H1 (cell line): ENCODE data around the gene SPTBN1. TPM values are rescaled to one million over a fixed set of nuclear protein-coding genes. Genes with fewer than 3 reads are reported as not detected.

Experiments used
- CTCF ChIA-PET: fragments of 300-600 bp; sonication (Branson Sonifier 250); formaldehyde crosslinking; loops from one replicate; lab custom pipeline; 2021; ENCODE audit not compliant: partially characterized antibody; lab: Charles Lee
- POLR2A ChIA-PET: fragments of 300-600 bp; sonication (Branson Sonifier 250); formaldehyde crosslinking; loops from one replicate; lab custom pipeline; 2021; ENCODE audit warnings: inconsistent platforms; ENCODE audit not compliant: partially characterized antibody; lab: Charles Lee
- DNase-seq, 2 experiments: peaks; one replicate each; pipeline versions ENCODE4 v3.0.0 to v3.0.0-alpha.2; 2010 to 2022; ENCODE audit warnings: low spot score in 2 of 2, low read depth in 1 of 2, mixed read lengths in 1 of 2
- FAIRE-seq: peaks from 2 replicates; lab custom pipeline; 2011; peaks lifted over from hg19 to GRCh38; lab: Jason Lieb, UNC
- H2AFZ ChIP-seq: 2 replicates; pipeline ENCODE4 v1.8.1; 2012; ENCODE audit warnings: low read length, inconsistent platforms
- H2AK5ac ChIP-seq: 2 replicates; pipeline ENCODE4 v1.6.1; 2013; ENCODE audit warnings: low read depth, low read length
- H2BK120ac ChIP-seq: replicated peaks from 2 replicates; pipeline ENCODE3; 2013; ENCODE audit warnings: low read depth, low read length, inconsistent platforms
- H2BK12ac ChIP-seq: 2 replicates; pipeline ENCODE4 v1.6.1; 2013; ENCODE audit warnings: low read depth, low read length
- H2BK15ac ChIP-seq: 2 replicates; pipeline ENCODE4 v1.6.1; 2013; ENCODE audit warnings: low read length
- H2BK20ac ChIP-seq: 2 replicates; pipeline ENCODE4 v1.6.1; 2013; ENCODE audit warnings: low read length
- H2BK5ac ChIP-seq: 2 replicates; pipeline ENCODE4 v1.6.1; 2013; ENCODE audit warnings: low read depth, low read length
- H3K14ac ChIP-seq: 2 replicates; pipeline ENCODE4 v1.6.1; 2013; ENCODE audit warnings: inconsistent platforms; ENCODE audit not compliant: insufficient read length
- H3K18ac ChIP-seq: 2 replicates; pipeline ENCODE4 v1.6.1; 2013; ENCODE audit warnings: low read length; ENCODE audit errors: extremely low read depth
- H3K23ac ChIP-seq: 2 replicates; pipeline ENCODE4 v1.6.1; 2013; ENCODE audit warnings: inconsistent platforms; ENCODE audit not compliant: insufficient read length
- H3K23me2 ChIP-seq: 2 replicates; pipeline ENCODE4 v1.6.1; 2013; ENCODE audit warnings: low read depth, low read length
- H3K27ac ChIP-seq: 2 replicates; pipeline ENCODE4 v1.6.1; 2011; ENCODE audit warnings: low read depth, low read length, inconsistent platforms
- H3K27me3 ChIP-seq, 4 experiments: replicated peaks in 1 of 4; 1 replicate in 1 of 4; 2 replicates in 3 of 4; pipeline versions ENCODE4 v1.6.1 to v1.8.1; 2011 to 2013; ENCODE audit warnings: low read length in 3 of 4, mild to moderate bottlenecking in 3 of 4, inconsistent platforms in 2 of 4, mixed read lengths in 2 of 4, moderate library complexity in 1 of 4; ENCODE audit not compliant: control insufficient read depth in 3 of 4, insufficient read depth in 3 of 4; ENCODE audit errors: extremely low read depth in 1 of 4
- H3K36me3 ChIP-seq, 4 experiments: 2 replicates each; pipeline versions ENCODE4 v1.6.1 to v1.8.1; 2011 to 2013; ENCODE audit warnings: mild to moderate bottlenecking in 4 of 4, low read length in 3 of 4, moderate library complexity in 2 of 4, control low read depth in 1 of 4, inconsistent platforms in 1 of 4; ENCODE audit not compliant: insufficient read depth in 4 of 4, control insufficient read depth in 2 of 4
- H3K4ac ChIP-seq: replicated peaks from 2 replicates; pipeline ENCODE3; 2013; ENCODE audit warnings: low read length, low read depth, mixed read lengths, inconsistent platforms; ENCODE audit not compliant: insufficient read length
- H3K4me1 ChIP-seq, 4 experiments: replicated peaks in 1 of 4; 1 replicate in 1 of 4; 2 replicates in 3 of 4; pipeline versions ENCODE4 v1.6.1 to v1.8.1; 2011 to 2013; ENCODE audit warnings: low read length in 3 of 4, inconsistent platforms in 2 of 4, mixed read lengths in 1 of 4; ENCODE audit not compliant: insufficient read depth in 4 of 4, control insufficient read depth in 3 of 4
- H3K4me2 ChIP-seq, 2 experiments: 2 replicates each; pipeline versions ENCODE4 v1.6.1 to v1.8.1; 2011 to 2013; ENCODE audit warnings: low read depth in 2 of 2, low read length in 2 of 2, control low read depth in 1 of 2, inconsistent platforms in 1 of 2, mild to moderate bottlenecking in 1 of 2; ENCODE audit not compliant: insufficient read depth in 1 of 2
- H3K4me3 ChIP-seq, 4 experiments: fragments of 200-600, 300-600 bp in 1 of 4; sonication (generic), shearing (Covaris generic), sonication (Bioruptor Twin) in 1 of 4; 2 replicates each; pipeline versions ENCODE4 v1.5.1 to v1.8.1; 2011 to 2016; ENCODE audit warnings: low read length in 4 of 4, low read depth in 3 of 4, control low read depth in 2 of 4, inconsistent platforms in 2 of 4, mild to moderate bottlenecking in 2 of 4, mixed read lengths in 1 of 4, moderate library complexity in 1 of 4; ENCODE audit not compliant: insufficient read depth in 2 of 4; ENCODE audit errors: extremely low read depth in 1 of 4
- H3K56ac ChIP-seq: replicated peaks from 2 replicates; pipeline ENCODE3; 2013; ENCODE audit warnings: low read depth, mild to moderate bottlenecking, mixed read lengths, low read length, inconsistent platforms; ENCODE audit not compliant: insufficient read length
- H3K79me1 ChIP-seq: 2 replicates; pipeline ENCODE4 v1.6.1; 2013; ENCODE audit warnings: low read depth, low read length, control low read depth
- H3K79me2 ChIP-seq, 2 experiments: 2 replicates each; pipeline versions ENCODE4 v1.6.1 to v1.8.1; 2012 to 2013; ENCODE audit warnings: low read length in 2 of 2, mild to moderate bottlenecking in 2 of 2, inconsistent platforms in 1 of 2; ENCODE audit not compliant: insufficient read depth in 2 of 2, control insufficient read depth in 1 of 2
- H3K9ac ChIP-seq, 4 experiments: replicated peaks in 1 of 4; 1 replicate in 1 of 4; 2 replicates in 3 of 4; pipeline versions ENCODE4 v1.6.1 to v1.8.1; 2011 to 2013; ENCODE audit warnings: low read depth in 3 of 4, low read length in 3 of 4, control low read depth in 2 of 4, mild to moderate bottlenecking in 2 of 4, moderate library complexity in 2 of 4, inconsistent platforms in 1 of 4; ENCODE audit errors: extremely low read depth in 1 of 4
- H3K9me3 ChIP-seq, 2 experiments: 2 replicates each; pipeline versions ENCODE4 v1.6.1 to v1.8.1; 2012 to 2013; ENCODE audit warnings: mild to moderate bottlenecking in 2 of 2, moderate library complexity in 2 of 2, control low read depth in 1 of 2, inconsistent platforms in 1 of 2, low read depth in 1 of 2, low read length in 1 of 2, mixed read lengths in 1 of 2; ENCODE audit not compliant: insufficient read depth in 2 of 2
- H4K20me1 ChIP-seq, 2 experiments: replicated peaks in 1 of 2; 2 replicates each; pipeline versions ENCODE3 to v1.8.1; 2011 to 2013; ENCODE audit warnings: inconsistent platforms in 2 of 2, low read length in 2 of 2, mild to moderate bottlenecking in 1 of 2; ENCODE audit not compliant: insufficient read depth in 2 of 2, control insufficient read depth in 1 of 2
- H4K5ac ChIP-seq: 2 replicates; pipeline ENCODE4 v1.6.1; 2013; ENCODE audit warnings: low read length, low read depth, mixed read lengths, inconsistent platforms; ENCODE audit not compliant: insufficient read length
- H4K8ac ChIP-seq: 2 replicates; pipeline ENCODE4 v1.8.0; 2013; ENCODE audit warnings: mild to moderate bottlenecking, moderate library complexity, low read length, inconsistent platforms; ENCODE audit not compliant: insufficient read depth; ENCODE audit errors: extremely low read depth
- H4K91ac ChIP-seq: replicated peaks from 2 replicates; pipeline ENCODE3; 2013; ENCODE audit warnings: low read length, mixed read lengths, inconsistent platforms; ENCODE audit not compliant: insufficient read length
- BCL11A ChIP-seq, 2 experiments: IDR thresholded peaks; one replicate each; pipeline ENCODE4 v1.6.1; 2011; ENCODE audit warnings: low read depth in 2 of 2, low read length in 2 of 2, mild to moderate bottlenecking in 2 of 2
- CEBPB ChIP-seq: IDR thresholded peaks from 2 replicates; pipeline ENCODE4 v1.6.1; 2012; ENCODE audit warnings: low read depth, low read length
- CREB1 ChIP-seq: IDR thresholded peaks from 2 replicates; pipeline ENCODE4 v1.6.1; 2012; ENCODE audit warnings: inconsistent platforms
- MAFK ChIP-seq: IDR thresholded peaks from 2 replicates; pipeline ENCODE4 v1.6.1; 2012; ENCODE audit warnings: low read depth, mild to moderate bottlenecking, improper control_type of control experiment, low read length
- POLR2A ChIP-seq, 2 experiments: IDR thresholded peaks; 1 replicate in 1 of 2; 2 replicates in 1 of 2; pipeline ENCODE4 v1.6.1; 2011; ENCODE audit warnings: low read depth in 2 of 2, low read length in 2 of 2, mild to moderate bottlenecking in 2 of 2; ENCODE audit errors: control extremely low read depth in 1 of 2
- POLR2AphosphoS5 ChIP-seq: IDR thresholded peaks from 2 replicates; pipeline ENCODE4 v1.6.1; 2011; ENCODE audit warnings: low read depth, low read length
- RAD21 ChIP-seq, 2 experiments: IDR thresholded peaks in 1 of 2; conservative IDR thresholded peaks in 1 of 2; 2 replicates each; pipeline ENCODE4 v1.6.1; 2011; ENCODE audit warnings: low read depth in 2 of 2, low read length in 2 of 2, improper control_type of control experiment in 1 of 2, inconsistent platforms in 1 of 2, mild to moderate bottlenecking in 1 of 2, moderate library complexity in 1 of 2
- RXRA ChIP-seq: IDR thresholded peaks from 2 replicates; pipeline ENCODE4 v1.6.1; 2011; ENCODE audit warnings: low read depth, mild to moderate bottlenecking, low read length, moderate library complexity; ENCODE audit not compliant: insufficient read depth
- SIN3A ChIP-seq, 2 experiments: IDR thresholded peaks in 1 of 2; conservative IDR thresholded peaks in 1 of 2; 2 replicates each; pipeline ENCODE4 v1.6.1; 2011 to 2012; ENCODE audit warnings: low read length in 2 of 2, improper control_type of control experiment in 1 of 2, low read depth in 1 of 2, mild to moderate bottlenecking in 1 of 2
- TAF1 ChIP-seq: IDR thresholded peaks from 2 replicates; pipeline ENCODE4 v1.6.1; 2011; ENCODE audit warnings: mild to moderate bottlenecking, low read depth, low read length
- TAF7 ChIP-seq: optimal IDR thresholded peaks from 2 replicates; pipeline ENCODE3; 2011; ENCODE audit warnings: low read depth, mild to moderate bottlenecking, inconsistent platforms, low read length, moderate library complexity, borderline replicate concordance
- TEAD4 ChIP-seq: IDR thresholded peaks from 2 replicates; pipeline ENCODE4 v1.6.1; 2012; ENCODE audit warnings: low read depth, low read length, inconsistent platforms, mixed read lengths
- WGBS, 2 experiments: shearing (Covaris generic) in 1 of 2; methylation state at CpG; one replicate each; pipeline versions ENCODE4 v1.1.6 to v1.1.7; 2013 to 2015; ENCODE audit warnings: low lambda C conversion rate in 2 of 2, mixed read lengths in 2 of 2, inconsistent platforms in 1 of 2, low coverage in 1 of 2, missing lambda C conversion rate in 1 of 2; ENCODE audit not compliant: insufficient replicate concordance in 2 of 2, insufficient coverage in 1 of 2, insufficient read length in 1 of 2; ENCODE audit errors: extremely low coverage in 1 of 2, missing lambda C conversion rate in 1 of 2; 5-methylcytosine and 5-hydroxymethylcytosine counted together
- polyA plus RNA-seq, 7 experiments: library from polyadenylated mRNA; depleted of rRNA in 3 of 7; stranded (reverse) in 5 of 7; unstranded in 2 of 7; fragments of >200 nt in 5 of 7; fragments of 200-250 nt in 2 of 7; gene quantifications; 1 replicate in 5 of 7; 2 replicates in 1 of 7; 4 replicates in 1 of 7; pipeline versions ENCODE4 v1.2.1 to v1.2.3, GENCODE V29; 2011 to 2013; ENCODE audit warnings: missing spikeins in 2 of 7, mixed read lengths in 2 of 7
- total RNA-seq: library from RNA; stranded (reverse); fragmentation: NEBNext Ultra II Directional; extraction: Animal tissue kit (Norgen Biotek cat#: 25700); gene quantifications from 2 replicates; pipeline ENCODE4 v1.2.1, GENCODE V29; 2021

SPTBN1 gene
- total and polyA plus RNA-seq, 2 of the 8 experiments (the other 6 are each of a cell fraction or from before 2014, with no cell fraction given) = 31.8 to 180 TPM

GRCh38 chr2:54658564-54659071 is 202.5 kb downstream of the SPTBN1 start:
- H3K23ac ChIP-seq = no peak overlapping the region
- CTCF ChIA-PET = interaction anchor here (0.7 to 5.1 kb wide), 18 partner anchors 7 to 136 kb away, joined by 3 to 37 read pairs (median 6); no protein-coding TSS in a partner anchor
- H3K79me1 ChIP-seq = no peaks in the 10 kb centered on the region; the same call in 1 of the 2 replicates
- no peak overlapping the region for H3K27ac ChIP-seq
- H3K4me1 ChIP-seq = no peaks in the 10 kb centered on the region
- no peak overlapping the region for H2BK120ac ChIP-seq
- no peak overlapping the region for H3K4ac ChIP-seq
- no peak overlapping the region for H2BK20ac ChIP-seq
- no peaks in the 10 kb centered on the region for H3K79me2 ChIP-seq
- H3K27me3 ChIP-seq = no peaks in the 10 kb centered on the region
- peak overlapping the region in 1 of 4 experiments; percentile 9; a peak in 1 of 7 replicates for H3K9ac ChIP-seq
- no peak overlapping the region for H4K91ac ChIP-seq
- H3K18ac ChIP-seq = no peak overlapping the region
- no peak overlapping the region for H2AFZ ChIP-seq
- H3K14ac ChIP-seq = no peak overlapping the region
- H2AK5ac ChIP-seq = no peak overlapping the region
- no peak overlapping the region for H2BK15ac ChIP-seq
- H3K56ac ChIP-seq = no peak overlapping the region
- H2BK12ac ChIP-seq = no peak overlapping the region
- peaks cover 5% of the 10 kb centered on the region in 2 experiments for H4K20me1 ChIP-seq
- no peak for TF ChIP-seq POLR2AphosphoS5
- TF ChIP-seq RAD21 (IDR thresholded peaks at IDR 0.05 in 1 of 2, conservative IDR thresholded peaks at IDR 0.05 in 1 of 2; ENCODE audit: low read depth in 2 of 2, low read length in 2 of 2) = no peak
- TF ChIP-seq SIN3A (conservative IDR thresholded peaks at IDR 0.05 in 1 of 2, IDR thresholded peaks at IDR 0.05 in 1 of 2; ENCODE audit: low read depth in 1 of 2, low read length in 2 of 2) = no peak
- no peak for TF ChIP-seq TEAD4
- TF ChIP-seq BCL11A (IDR thresholded peaks at IDR 0.05; ENCODE audit: low read depth in 2 of 2, low read length in 2 of 2) = no peak
- no peak for TF ChIP-seq TAF1
- TF ChIP-seq CEBPB = no peak
- no peak for TF ChIP-seq CREB1
- no peak for TF ChIP-seq TAF7
- TF ChIP-seq RXRA = no peak
- no peak for TF ChIP-seq MAFK
- TF ChIP-seq POLR2A (IDR thresholded peaks at IDR 0.05; ENCODE audit: control extremely low read depth in 1 of 2, low read depth in 2 of 2, low read length in 2 of 2) = no peak
- TF ChIP-seq, all 59 proteins: peak for 0
- DNase-seq = no peak
- Histone ChIP-seq H2BK5ac (no peak overlapping the region), H3K36me3 (peaks cover 38 to 91% (median 73%) of the 10 kb centered on the region in 4 experiments), H3K4me3 (no peak overlapping the region), H3K23me2 (no peaks in the 10 kb centered on the region), H3K4me2 (no peak overlapping the region), H4K8ac (no peak overlapping the region), H4K5ac (no peak overlapping the region), H3K9me3 (no peaks in the 10 kb centered on the region)
- FAIRE-seq = no peak
- POLR2A ChIA-PET = no interaction called here
- 92% methylated on average over 1 of the region's 1 CpG; no CpG with 5 or more reads in 1 of the 2 experiments for WGBS, 2 experiments
